Prostate gland (tissue), 2 donors: Measurements from ENCODE around the gene SNRK. TPM values are rescaled to one million over a fixed set of nuclear protein-coding genes. Genes with fewer than 3 reads are reported as not detected.
A peak's percentile ranks its signal among the peaks of the same experiment; 100 is the strongest.

Experiments
- DNase-seq: peaks from one replicate; pipeline ENCODE4 v3.0.0-alpha.2; 2019; ENCODE audit warnings: low spot score
- H3K27ac ChIP-seq, 2 donors: fragments of 200-600 bp; sonication (generic); 2 replicates each; pipeline ENCODE4 v1.5.1; 2017 to 2019
- H3K27me3 ChIP-seq: fragments of 200-600 bp; sonication (generic); replicated peaks from 2 replicates; pipeline ENCODE4 v1.5.1; 2019; ENCODE audit not compliant: insufficient read depth
- H3K36me3 ChIP-seq, 2 donors: fragments of 200-600 bp; sonication (generic); 1 replicate in 1 of 2; 2 replicates in 1 of 2; pipeline versions ENCODE4 v1.5.1 to v1.8.1; 2017 to 2019
- H3K4me1 ChIP-seq: fragments of 200-600 bp; sonication (generic); replicated peaks from 2 replicates; pipeline ENCODE4 v1.5.1; 2019
- H3K4me3 ChIP-seq, 2 donors: fragments of 200-600 bp; sonication (generic); 2 replicates each; pipeline ENCODE4 v1.5.1; 2017 to 2019
- H3K9me3 ChIP-seq: fragments of 200-600 bp; sonication (generic); 2 replicates; pipeline ENCODE4 v1.5.1; 2017
- CTCF ChIP-seq, 4 experiments: fragments of 200-600 bp in 2 of 4; fragments of 450-650 bp in 2 of 4; sonication (generic) in 2 of 4; IDR thresholded peaks; 1 replicate in 3 of 4; 2 replicates in 1 of 4; pipeline ENCODE4 v1.5.1; 2016 to 2019; ENCODE audit warnings: antibody characterized with exemption in 4 of 4, mild to moderate bottlenecking in 2 of 4, moderate library complexity in 2 of 4
- POLR2A ChIP-seq: fragments of 450-650 bp; IDR thresholded peaks from one replicate; pipeline ENCODE4 v1.6.1; 2016; ENCODE audit warnings: antibody characterized with exemption, mild to moderate bottlenecking
- POLR2AphosphoS5 ChIP-seq: sonication (generic); formaldehyde crosslinking; IDR thresholded peaks from one replicate; pipeline ENCODE4 v1.6.1; 2017; ENCODE audit warnings: antibody characterized with exemption
- WGBS: methylation state at CpG from one replicate; pipeline ENCODE4 v1.1.5; 2018; 5-methylcytosine and 5-hydroxymethylcytosine counted together
- intact Hi-C: fragments of 100-400 bp; cut with DNase I; formaldehyde crosslinking; loops from one replicate; pipeline ENCODE4 v1.14.2; 2022
- total RNA-seq, 2 donors: library from RNA; depleted of rRNA; stranded (reverse); fragments of >200 nt; gene quantifications; one replicate each; pipeline ENCODE4 v1.1.0, GENCODE V29; 2016

SNRK gene
- total RNA-seq, 2 donors from 2014 or later = 18.9 to 38.1 TPM

GRCh38 chr3:43378066-43378935 lies 92.0 kb downstream of the SNRK start:
- H3K4me3 ChIP-seq = no peak overlapping the region
- peak overlapping the region in 1 of 2 donors; percentile 16 for H3K27ac ChIP-seq
- no peaks in the 10 kb centered on the region for H3K9me3 ChIP-seq
- H3K4me1 ChIP-seq = no peaks in the 10 kb centered on the region
- no peaks in the 10 kb centered on the region for H3K27me3 ChIP-seq
- intact Hi-C loops = no loop called here
- TF ChIP-seq CTCF (IDR thresholded peaks at IDR 0.05) (peak; percentile 23 to 56 (median 43)), POLR2A (no peak), POLR2AphosphoS5 (no peak)
- DNase-seq = no peak
- 91% methylated on average over 2 of the region's 2 CpGs for WGBS
- H3K36me3 ChIP-seq = no peaks in the 10 kb centered on the region

- H3K4me1 ChIP-seq = no peaks in the 10 kb centered on the region
- no peaks in the 10 kb centered on the region for H3K9me3 ChIP-seq
- H3K27me3 ChIP-seq = no peaks in the 10 kb centered on the region
- no peak overlapping the region for H3K4me3 ChIP-seq
- intact Hi-C loops = no loop called here
- TF ChIP-seq POLR2AphosphoS5 = no peak
- no peak for TF ChIP-seq POLR2A
- TF ChIP-seq CTCF (IDR thresholded peaks at IDR 0.05) = no peak
- DNase-seq = no peak
- WGBS = 63% methylated on average over 3 of the region's 3 CpGs
- no peaks in the 10 kb centered on the region for H3K36me3 ChIP-seq
- peak overlapping the region in 1 of 2 donors; percentile 16 for H3K27ac ChIP-seq
Observed at GRCh38 chr3:43379343-43379742, 93.0 kb downstream of the SNRK start.

- no peak overlapping the region for H3K4me3 ChIP-seq
- TF ChIP-seq CTCF (IDR thresholded peaks at IDR 0.05) (no peak), POLR2A (no peak), POLR2AphosphoS5 (no peak)
- H3K27ac ChIP-seq = no peak overlapping the region
- no peaks in the 10 kb centered on the region for H3K36me3 ChIP-seq
- intact Hi-C loops = no loop called here
- no peaks in the 10 kb centered on the region for H3K27me3 ChIP-seq
- H3K4me1 ChIP-seq = no peaks in the 10 kb centered on the region
- WGBS = 96% methylated on average over 5 of the region's 5 CpGs
- H3K9me3 ChIP-seq = no peaks in the 10 kb centered on the region
- no peak for DNase-seq
Observed at GRCh38 chr3:43388175-43388574, 101.8 kb downstream of the SNRK start.

GRCh38 chr3:43388915-43389314 lies 102.6 kb downstream of the SNRK start:
- DNase-seq = no peak
- no peaks in the 10 kb centered on the region for H3K36me3 ChIP-seq
- no peaks in the 10 kb centered on the region for H3K9me3 ChIP-seq
- no peak overlapping the region for H3K27ac ChIP-seq
- H3K4me3 ChIP-seq = no peak overlapping the region
- intact Hi-C loops = no loop called here
- TF ChIP-seq POLR2A (no peak), CTCF (IDR thresholded peaks at IDR 0.05) (no peak), POLR2AphosphoS5 (no peak)
- no peaks in the 10 kb centered on the region for H3K27me3 ChIP-seq
- no peaks in the 10 kb centered on the region for H3K4me1 ChIP-seq
